Measurements from ENCODE around the gene PDHB.

Gene PDHB

GRCh38 chr3:58398669-58399333 lies 34.8 kb downstream of the PDHB start:
- TF ChIP-seq ZNF274 (IDR thresholded peaks at IDR 0.05; ENCODE audit: low read depth, low read length) = no peak
- H3K4me3 ChIP-seq (ENCODE audit: low read length) = no peak overlapping the region

- H3K4me3 ChIP-seq (ENCODE audit: low read length) = no peak overlapping the region
- TF ChIP-seq ZNF274 (IDR thresholded peaks at IDR 0.05; ENCODE audit: low read depth, low read length) = no peak
These were observed 39.3 kb downstream of the PDHB start for GRCh38 chr3:58394339-58394738.

GRCh38 chr3:58392181-58392580 lies 41.5 kb downstream of the PDHB start:
- no peak overlapping the region for H3K4me3 ChIP-seq (ENCODE audit: low read length)
- TF ChIP-seq ZNF274 (IDR thresholded peaks at IDR 0.05; ENCODE audit: low read depth, low read length) = no peak

- TF ChIP-seq ZNF274 (IDR thresholded peaks at IDR 0.05; ENCODE audit: low read depth, low read length) = no peak
These were observed 42.3 kb downstream of the PDHB start for GRCh38 chr3:58391156-58391865.

GRCh38 chr3:58388550-58389091 lies 45.0 kb downstream of the PDHB start:
- H3K4me3 ChIP-seq (ENCODE audit: low read length) = no peak overlapping the region
- TF ChIP-seq ZNF274 (IDR thresholded peaks at IDR 0.05; ENCODE audit: low read depth, low read length) = no peak

More at GRCh38 chr3:58391156-58391865, 42.3 kb downstream of the PDHB start:
- no peak overlapping the region for H3K4me3 ChIP-seq (ENCODE audit: low read length)

- no peak overlapping the region for H3K4me3 ChIP-seq (ENCODE audit: low read length)
- TF ChIP-seq ZNF274 (IDR thresholded peaks at IDR 0.05; ENCODE audit: low read depth, low read length) = no peak
These were observed 45.7 kb downstream of the PDHB start for GRCh38 chr3:58387650-58388546.

GRCh38 chr3:58386626-58387365 lies 46.8 kb downstream of the PDHB start:
- TF ChIP-seq ZNF274 (IDR thresholded peaks at IDR 0.05; ENCODE audit: low read depth, low read length) = no peak
- no peak overlapping the region for H3K4me3 ChIP-seq (ENCODE audit: low read length)

- no peak overlapping the region for H3K4me3 ChIP-seq (ENCODE audit: low read length)
- no peak for TF ChIP-seq ZNF274 (IDR thresholded peaks at IDR 0.05; ENCODE audit: low read depth, low read length)
These were observed 49.1 kb downstream of the PDHB start for GRCh38 chr3:58384381-58385090.

GRCh38 chr3:58383904-58384303 lies 49.7 kb downstream of the PDHB start:
- TF ChIP-seq ZNF274 (IDR thresholded peaks at IDR 0.05; ENCODE audit: low read depth, low read length) = no peak
- no peak overlapping the region for H3K4me3 ChIP-seq (ENCODE audit: low read length)

- H3K4me3 ChIP-seq (ENCODE audit: low read length) = no peak overlapping the region
- no peak for TF ChIP-seq ZNF274 (IDR thresholded peaks at IDR 0.05; ENCODE audit: low read depth, low read length)
These were observed 50.2 kb downstream of the PDHB start for GRCh38 chr3:58383476-58383875.

GRCh38 chr3:58379351-58380073 lies 54.1 kb downstream of the PDHB start:
- TF ChIP-seq ZNF274 (IDR thresholded peaks at IDR 0.05; ENCODE audit: low read depth, low read length) = no peak
- H3K4me3 ChIP-seq (ENCODE audit: low read length) = no peak overlapping the region

GRCh38 chr3:58377750-58378149 lies 55.9 kb downstream of the PDHB start:
- no peak for TF ChIP-seq ZNF274 (IDR thresholded peaks at IDR 0.05; ENCODE audit: low read depth, low read length)
- no peak overlapping the region for H3K4me3 ChIP-seq (ENCODE audit: low read length)

All from GM08714 (cell line).